ENCODE data around the gene NELFB. TPM values are rescaled to one million over a fixed set of nuclear protein-coding genes. Genes with fewer than 3 reads are reported as not detected.

The NELFB gene
- total RNA-seq, 1 experiment from 2014 or later = 71.7 TPM

GRCh38 chr9:137267933-137268355 is 12.8 kb downstream of the NELFB start:
- no peaks in the 10 kb centered on the region; a peak in 1 of 4 replicates for H3K4me1 Mint-ChIP-seq

More at GRCh38 chr9:137267933-137268355, 12.8 kb downstream of the NELFB start:
- Histone ChIP-seq H2AK5ac (ENCODE audit: insufficient read length, low read length) (no peak overlapping the region), H3K56ac (ENCODE audit: insufficient read length, low read depth, low read length) (no peak overlapping the region), H3K27me3 (ENCODE audit: insufficient read depth, low read length) (no peaks in the 10 kb centered on the region), H2AFZ (ENCODE audit: low read length) (no peak overlapping the region), H3K4me1 (ENCODE audit: insufficient read depth, low read length) (no peaks in the 10 kb centered on the region), H3K79me2 (ENCODE audit: insufficient read depth, low read length) (no peaks in the 10 kb centered on the region), H3K79me1 (ENCODE audit: insufficient read depth, low read depth, low read length, poor library complexity, severe bottlenecking) (no peaks in the 10 kb centered on the region), H2BK120ac (ENCODE audit: low read depth, low read length, poor library complexity, severe bottlenecking) (no peak overlapping the region), H3K9me3 (ENCODE audit: control insufficient read depth, low read depth, low read length) (no peaks in the 10 kb centered on the region), H3T11ph (ENCODE audit: low read length) (no peak overlapping the region), H3K14ac (ENCODE audit: insufficient read depth, low read length) (no peak overlapping the region), H3K4me2 (ENCODE audit: insufficient read depth, insufficient read length, low read length) (no peak overlapping the region), H2BK15ac (ENCODE audit: low read depth, low read length) (no peak overlapping the region), H4K8ac (replicated peaks; ENCODE audit: insufficient read length, low read depth, low read length) (no peak overlapping the region), H3K18ac (ENCODE audit: insufficient read length, low read depth, low read length) (no peak overlapping the region), H3K4ac (ENCODE audit: low read depth, low read length) (no peak overlapping the region), H2BK20ac (ENCODE audit: low read depth, low read length, poor library complexity, severe bottlenecking) (no peak overlapping the region), H4K20me1 (ENCODE audit: control insufficient read depth, insufficient read depth, insufficient read length) (no peaks in the 10 kb centered on the region), H3K9ac (ENCODE audit: extremely low read depth, insufficient read length, low read length) (no peak overlapping the region), H2BK5ac (ENCODE audit: insufficient read length, low read length) (no peak overlapping the region), H2BK12ac (ENCODE audit: insufficient read length, low read depth, low read length) (no peak overlapping the region), H3K23ac (ENCODE audit: insufficient read length, low read depth, low read length) (no peak overlapping the region), H3K23me2 (ENCODE audit: insufficient read length, low read depth, low read length, poor library complexity, severe bottlenecking) (no peaks in the 10 kb centered on the region), H4K5ac (ENCODE audit: insufficient read length, low read depth, low read length) (no peak overlapping the region), H4K91ac (ENCODE audit: insufficient read length, low read depth, low read length) (no peak overlapping the region), H3K27ac (ENCODE audit: insufficient read length, low read depth, low read length) (no peak overlapping the region)
- no peaks in the 10 kb centered on the region; the same call in 1 of the 2 replicates for H3K27me3 Mint-ChIP-seq (ENCODE audit: low read depth)
- H3K36me3 Mint-ChIP-seq (ENCODE audit: insufficient read depth in 1 of 3, low read depth in 3 of 3) = peaks cover 12 to 57% (median 39%) of the 10 kb centered on the region in 3 experiments; a peak in 6 of 7 replicates
- no peaks in the 10 kb centered on the region; a peak in 1 of 5 replicates for H3K9me3 Mint-ChIP-seq
- DNase-seq = no peak
- H3K27ac Mint-ChIP-seq = peak overlapping the region in 1 of 3 experiments; percentile 86; a peak in 1 of 7 replicates
- whole genome bisulfite sequencing (ENCODE audit: extremely low coverage, insufficient read length, low lambda C conversion rate) = no CpG with 5 or more reads among the region's 6 CpGs
- TF ChIP-seq CTCF (conservative IDR thresholded peaks at IDR 0.05) = no peak
- H3K4me3 Mint-ChIP-seq = no peak overlapping the region

Data from H9 (cell line).